SK-N-SH treated with all-trans-retinoic acid at 6 μM for 48 hours (cell line): ENCODE measurements around the gene PCBP3.

Experiments
- CREB5 ChIP-seq: fragments of 250-450 bp; sonication (Bioruptor Pico); IDR thresholded peaks from 2 replicates; pipeline ENCODE4 v1.5.1; 2020; ENCODE audit warnings: low read depth, mild to moderate bottlenecking, moderate library complexity
- CSDC2 ChIP-seq: fragments of 250-450 bp; sonication (Bioruptor Pico); IDR thresholded peaks from 2 replicates; pipeline ENCODE4 v1.5.0; 2020; ENCODE audit warnings: mild to moderate bottlenecking, moderate library complexity
- PATZ1 ChIP-seq: fragments of 250-450 bp; sonication (Bioruptor Pico); IDR thresholded peaks from 2 replicates; pipeline ENCODE4 v1.8.0; 2020; ENCODE audit warnings: mild to moderate bottlenecking, moderate library complexity, borderline replicate concordance
- PPARA ChIP-seq: fragments of 250-450 bp; sonication (Bioruptor Pico); IDR thresholded peaks from 2 replicates; pipeline ENCODE4 v1.5.0; 2020; ENCODE audit warnings: mild to moderate bottlenecking, borderline replicate concordance
- RARB ChIP-seq: fragments of 250-450 bp; sonication (Bioruptor Pico); IDR thresholded peaks from 2 replicates; pipeline ENCODE4 v1.8.0; 2021; ENCODE audit warnings: mild to moderate bottlenecking, moderate library complexity
- TSHZ2 ChIP-seq: fragments of 250-450 bp; sonication (Bioruptor Pico); IDR thresholded peaks from 2 replicates; pipeline ENCODE4 v1.5.0; 2020; ENCODE audit warnings: mild to moderate bottlenecking, moderate library complexity

- TF ChIP-seq TSHZ2 (CRISPR knock-in tag) (no peak), PATZ1 (CRISPR knock-in tag) (no peak), RARB (CRISPR knock-in tag) (no peak), PPARA (CRISPR knock-in tag) (no peak), CSDC2 (CRISPR knock-in tag) (no peak), CREB5 (no peak)
Observed at GRCh38 chr21:45631540-45631939, 12.0 kb upstream of the PCBP3 start.
